ENCODE results near the gene GAL3ST2.

GAL3ST2 gene

DNA sequence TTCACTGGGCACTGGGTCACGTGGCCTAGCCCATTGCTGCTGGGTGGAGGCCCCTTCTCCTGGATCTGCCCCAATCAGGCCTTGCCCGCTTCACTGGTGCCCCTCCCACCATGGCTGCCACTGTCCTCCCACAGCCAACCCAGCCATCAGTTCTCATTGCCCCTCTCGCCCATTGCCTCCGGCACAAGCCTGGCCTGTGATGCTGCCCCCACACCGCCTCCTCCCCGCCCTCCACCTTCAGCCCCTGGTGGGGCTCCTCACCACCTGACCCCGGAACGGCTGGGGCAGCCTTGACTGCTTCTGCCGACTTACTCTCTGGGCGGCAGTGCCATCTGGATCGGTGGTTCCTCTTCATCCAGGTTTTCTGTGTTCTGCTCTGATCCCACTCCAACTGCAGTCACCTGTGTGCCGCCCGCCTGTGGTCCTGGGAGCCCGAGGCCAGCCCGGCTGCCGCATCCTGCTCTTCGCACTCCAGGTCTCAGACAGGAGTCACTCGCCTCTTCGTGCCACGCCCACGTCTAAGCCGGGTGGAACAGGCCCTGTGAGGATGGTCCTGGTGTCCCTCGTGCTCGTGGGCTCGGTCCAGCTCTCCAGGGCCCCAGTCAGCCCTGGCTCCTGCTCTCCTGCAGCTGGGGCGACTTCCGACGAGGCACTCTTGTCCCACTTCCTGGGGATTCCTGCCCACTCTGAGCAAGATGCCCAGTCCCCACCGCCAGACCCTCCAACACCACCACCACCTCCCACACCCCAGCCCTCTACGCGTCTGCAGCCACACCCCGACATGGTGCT is 28.0 kb upstream of the GAL3ST2 start:
- Histone ChIP-seq H2AK5ac (ENCODE audit: low read depth, low read length) (no peak overlapping the region), H3K14ac (ENCODE audit: low read length) (no peak overlapping the region), H3K23ac (ENCODE audit: low read depth, low read length, poor library complexity) (no peak overlapping the region), H3K79me1 (ENCODE audit: low read depth, low read length) (peaks cover 6% of the 10 kb centered on the region), H3K27me3 (ENCODE audit: control insufficient read depth in 3 of 3, insufficient read depth in 3 of 3, low read depth in 1 of 3, low read length in 3 of 3) (no peaks in the 10 kb centered on the region), H2BK5ac (ENCODE audit: low read length) (no peak overlapping the region), H3K4ac (ENCODE audit: low read length) (no peak overlapping the region), H2BK120ac (ENCODE audit: low read depth, low read length) (no peak overlapping the region), H3K4me3 (ENCODE audit: low read length in 2 of 2) (no peak overlapping the region), H4K8ac (ENCODE audit: low read depth, low read length) (no peak overlapping the region), H3K9me3 (replicated peaks in 1 of 2; ENCODE audit: control insufficient read depth in 2 of 2, insufficient read depth in 1 of 2, low read depth in 1 of 2, low read length in 2 of 2) (peaks cover 3 to 24% of the 10 kb centered on the region in 2 donors), H3K27ac (replicated peaks; ENCODE audit: low read length) (no peak overlapping the region), H3K9ac (ENCODE audit: low read depth, low read length, poor library complexity) (peak overlapping the region; percentile 70), H4K91ac (ENCODE audit: low read depth, low read length, poor library complexity) (no peak overlapping the region), H3K4me2 (ENCODE audit: insufficient read depth, low read length, poor library complexity, severe bottlenecking) (no peak overlapping the region), H2BK15ac (ENCODE audit: low read length) (no peak overlapping the region), H3K36me3 (replicated peaks in 1 of 2; ENCODE audit: control insufficient read depth in 2 of 2, insufficient read depth in 2 of 2, low read length in 2 of 2) (peaks cover 29 to 62% of the 10 kb centered on the region in 2 donors), H3K4me1 (ENCODE audit: control insufficient read depth in 2 of 2, insufficient read depth in 1 of 2, low read depth in 1 of 2, low read length in 2 of 2) (peaks cover 0 to 2% of the 10 kb centered on the region in 2 donors), H2BK12ac (ENCODE audit: low read length) (no peak overlapping the region), H3K18ac (ENCODE audit: low read length) (no peak overlapping the region), H2AFZ (ENCODE audit: low read length) (no peak overlapping the region)
- DNase-seq (ENCODE audit: low spot score) = no peak
- WGBS, 2 donors (ENCODE audit: extremely low coverage in 2 of 2, insufficient read length in 2 of 2, insufficient replicate concordance in 1 of 2) = no CpG with 5 or more reads among the region's 32 CpGs

GRCh38 chr2:241750076-241750840 is 26.4 kb upstream of the GAL3ST2 start:
- Histone ChIP-seq H3K79me1 (ENCODE audit: low read depth, low read length) (peaks cover 8% of the 10 kb centered on the region), H3K9ac (ENCODE audit: low read depth, low read length, poor library complexity) (no peak overlapping the region), H3K4me1 (ENCODE audit: control insufficient read depth in 2 of 2, insufficient read depth in 1 of 2, low read depth in 1 of 2, low read length in 2 of 2) (peaks cover 0 to 2% of the 10 kb centered on the region in 2 donors), H2BK12ac (ENCODE audit: low read length) (no peak overlapping the region), H2BK5ac (ENCODE audit: low read length) (no peak overlapping the region), H3K4me3 (ENCODE audit: low read length in 2 of 2) (no peak overlapping the region), H2AK5ac (ENCODE audit: low read depth, low read length) (peak overlapping the region; percentile 46), H3K36me3 (replicated peaks in 1 of 2; ENCODE audit: control insufficient read depth in 2 of 2, insufficient read depth in 2 of 2, low read length in 2 of 2) (peaks cover 21 to 46% of the 10 kb centered on the region in 2 donors), H3K23ac (ENCODE audit: low read depth, low read length, poor library complexity) (peak overlapping the region; percentile 95), H2BK15ac (ENCODE audit: low read length) (no peak overlapping the region), H3K27me3 (ENCODE audit: control insufficient read depth in 3 of 3, insufficient read depth in 3 of 3, low read depth in 1 of 3, low read length in 3 of 3) (no peaks in the 10 kb centered on the region), H3K4me2 (ENCODE audit: insufficient read depth, low read length, poor library complexity, severe bottlenecking) (no peak overlapping the region), H3K4ac (ENCODE audit: low read length) (no peak overlapping the region), H3K18ac (ENCODE audit: low read length) (no peak overlapping the region), H3K9me3 (replicated peaks in 1 of 2; ENCODE audit: control insufficient read depth in 2 of 2, insufficient read depth in 1 of 2, low read depth in 1 of 2, low read length in 2 of 2) (peaks cover 3 to 15% of the 10 kb centered on the region in 2 donors), H3K14ac (ENCODE audit: low read length) (no peak overlapping the region), H4K8ac (ENCODE audit: low read depth, low read length) (no peak overlapping the region), H2AFZ (ENCODE audit: low read length) (no peak overlapping the region), H3K27ac (replicated peaks; ENCODE audit: low read length) (no peak overlapping the region), H4K91ac (ENCODE audit: low read depth, low read length, poor library complexity) (no peak overlapping the region), H2BK120ac (ENCODE audit: low read depth, low read length) (no peak overlapping the region)
- no peak for DNase-seq (ENCODE audit: low spot score)
- no CpG with 5 or more reads among the region's 22 CpGs for WGBS, 2 donors (ENCODE audit: extremely low coverage in 2 of 2, insufficient read length in 2 of 2, insufficient replicate concordance in 1 of 2)

DNA sequence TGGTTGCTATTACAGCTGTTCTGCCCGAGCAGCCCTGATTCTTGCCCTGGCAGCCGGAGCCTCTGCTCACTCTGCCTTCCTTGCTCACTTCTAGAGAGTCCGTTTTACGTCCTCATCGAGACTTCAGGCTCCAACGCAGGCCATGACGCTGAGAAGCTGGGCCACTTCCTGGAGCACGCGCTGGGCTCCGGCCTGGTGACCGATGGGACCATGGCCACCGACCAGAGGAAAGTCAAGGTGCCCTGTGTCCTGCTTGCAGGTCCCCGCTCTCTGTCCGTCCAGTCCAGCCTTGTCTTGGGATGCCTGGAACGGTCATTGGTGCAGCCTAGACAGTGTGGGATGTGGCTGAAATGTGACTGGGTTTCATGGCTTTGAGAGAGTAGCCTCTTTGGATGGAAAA is 25.5 kb upstream of the GAL3ST2 start:
- no peak overlapping the region for H2BK120ac ChIP-seq (ENCODE audit: low read depth, low read length)
- H4K91ac ChIP-seq (ENCODE audit: low read depth, low read length, poor library complexity) = no peak overlapping the region
- no peak overlapping the region for H3K4me3 ChIP-seq (ENCODE audit: low read length in 2 of 2)
- no peak overlapping the region for H2BK5ac ChIP-seq (ENCODE audit: low read length)
- peaks cover 10% of the 10 kb centered on the region for H3K79me1 ChIP-seq (ENCODE audit: low read depth, low read length)
- H2BK15ac ChIP-seq (ENCODE audit: low read length) = no peak overlapping the region
- no peak overlapping the region for H2AFZ ChIP-seq (ENCODE audit: low read length)
- H3K18ac ChIP-seq (ENCODE audit: low read length) = peak overlapping the region; percentile 5
- H3K27ac ChIP-seq (replicated peaks; ENCODE audit: low read length) = no peak overlapping the region
- H3K9me3 ChIP-seq (replicated peaks in 1 of 2; ENCODE audit: control insufficient read depth in 2 of 2, insufficient read depth in 1 of 2, low read depth in 1 of 2, low read length in 2 of 2) = peaks cover 0 to 6% of the 10 kb centered on the region in 2 donors
- H3K4ac ChIP-seq (ENCODE audit: low read length) = no peak overlapping the region
- H3K4me2 ChIP-seq (ENCODE audit: insufficient read depth, low read length, poor library complexity, severe bottlenecking) = no peak overlapping the region
- no CpG with 5 or more reads among the region's 15 CpGs for WGBS, 2 donors (ENCODE audit: extremely low coverage in 2 of 2, insufficient read length in 2 of 2, insufficient replicate concordance in 1 of 2)
- no peak overlapping the region for H2AK5ac ChIP-seq (ENCODE audit: low read depth, low read length)
- H2BK12ac ChIP-seq (ENCODE audit: low read length) = no peak overlapping the region
- no peak overlapping the region for H3K14ac ChIP-seq (ENCODE audit: low read length)
- no peak overlapping the region for H4K8ac ChIP-seq (ENCODE audit: low read depth, low read length)
- no peak overlapping the region for H3K23ac ChIP-seq (ENCODE audit: low read depth, low read length, poor library complexity)
- H3K9ac ChIP-seq (ENCODE audit: low read depth, low read length, poor library complexity) = no peak overlapping the region
- H3K4me1 ChIP-seq (ENCODE audit: control insufficient read depth in 2 of 2, insufficient read depth in 1 of 2, low read depth in 1 of 2, low read length in 2 of 2) = peaks cover 0 to 2% of the 10 kb centered on the region in 2 donors
- no peak for DNase-seq (ENCODE audit: low spot score)
- H3K36me3 ChIP-seq (replicated peaks in 1 of 2; ENCODE audit: control insufficient read depth in 2 of 2, insufficient read depth in 2 of 2, low read length in 2 of 2) = peaks cover 20 to 49% of the 10 kb centered on the region in 2 donors
- no peaks in the 10 kb centered on the region for H3K27me3 ChIP-seq (ENCODE audit: control insufficient read depth in 3 of 3, insufficient read depth in 3 of 3, low read depth in 1 of 3, low read length in 3 of 3)

- Histone ChIP-seq H2AFZ (ENCODE audit: low read length) (no peak overlapping the region), H2BK120ac (ENCODE audit: low read depth, low read length) (no peak overlapping the region), H2BK15ac (ENCODE audit: low read length) (no peak overlapping the region), H4K91ac (ENCODE audit: low read depth, low read length, poor library complexity) (no peak overlapping the region), H3K18ac (ENCODE audit: low read length) (no peak overlapping the region), H3K4me3 (ENCODE audit: low read length in 2 of 2) (no peak overlapping the region), H2BK5ac (ENCODE audit: low read length) (no peak overlapping the region), H3K36me3 (replicated peaks in 1 of 2; ENCODE audit: control insufficient read depth in 2 of 2, insufficient read depth in 2 of 2, low read length in 2 of 2) (peaks cover 20 to 49% of the 10 kb centered on the region in 2 donors), H4K8ac (ENCODE audit: low read depth, low read length) (no peak overlapping the region), H2BK12ac (ENCODE audit: low read length) (no peak overlapping the region), H3K27me3 (ENCODE audit: control insufficient read depth in 3 of 3, insufficient read depth in 3 of 3, low read depth in 1 of 3, low read length in 3 of 3) (no peaks in the 10 kb centered on the region), H3K14ac (ENCODE audit: low read length) (no peak overlapping the region), H3K79me1 (ENCODE audit: low read depth, low read length) (peaks cover 10% of the 10 kb centered on the region), H3K4me1 (ENCODE audit: control insufficient read depth in 2 of 2, insufficient read depth in 1 of 2, low read depth in 1 of 2, low read length in 2 of 2) (peaks cover 0 to 2% of the 10 kb centered on the region in 2 donors), H3K27ac (replicated peaks; ENCODE audit: low read length) (no peak overlapping the region), H3K23ac (ENCODE audit: low read depth, low read length, poor library complexity) (peak overlapping the region; percentile 44), H2AK5ac (ENCODE audit: low read depth, low read length) (no peak overlapping the region), H3K4ac (ENCODE audit: low read length) (no peak overlapping the region), H3K9ac (ENCODE audit: low read depth, low read length, poor library complexity) (no peak overlapping the region), H3K9me3 (replicated peaks in 1 of 2; ENCODE audit: control insufficient read depth in 2 of 2, insufficient read depth in 1 of 2, low read depth in 1 of 2, low read length in 2 of 2) (peaks cover 0 to 4% of the 10 kb centered on the region in 2 donors), H3K4me2 (ENCODE audit: insufficient read depth, low read length, poor library complexity, severe bottlenecking) (no peak overlapping the region)
- no CpG with 5 or more reads among the region's 18 CpGs for WGBS, 2 donors (ENCODE audit: extremely low coverage in 2 of 2, insufficient read length in 2 of 2, insufficient replicate concordance in 1 of 2)
- no peak for DNase-seq (ENCODE audit: low spot score)
Observed at GRCh38 chr2:241751776-241752175, 24.8 kb upstream of the GAL3ST2 start.

All from neuronal stem cell (in vitro differentiated cells).